ENCODE data around the gene PTK7.
A peak's percentile ranks its signal among the peaks of the same experiment; 100 is the strongest.
"Not testable (repeated sequence)": the region's sequence is repeated elsewhere in the genome, so short reads cannot be mapped to it uniquely, and the experiment has no call there.

The PTK7 gene

GRCh38 chr6:43117466-43117865 is 41.4 kb downstream of the PTK7 start:
- ATAC-seq, H3K27me3 Mint-ChIP-seq, DNase-seq, H3K4me1 Mint-ChIP-seq, H3K4me3 Mint-ChIP-seq, H3K27ac Mint-ChIP-seq, H3K9me3 Mint-ChIP-seq: not testable (repeated sequence)

DNA sequence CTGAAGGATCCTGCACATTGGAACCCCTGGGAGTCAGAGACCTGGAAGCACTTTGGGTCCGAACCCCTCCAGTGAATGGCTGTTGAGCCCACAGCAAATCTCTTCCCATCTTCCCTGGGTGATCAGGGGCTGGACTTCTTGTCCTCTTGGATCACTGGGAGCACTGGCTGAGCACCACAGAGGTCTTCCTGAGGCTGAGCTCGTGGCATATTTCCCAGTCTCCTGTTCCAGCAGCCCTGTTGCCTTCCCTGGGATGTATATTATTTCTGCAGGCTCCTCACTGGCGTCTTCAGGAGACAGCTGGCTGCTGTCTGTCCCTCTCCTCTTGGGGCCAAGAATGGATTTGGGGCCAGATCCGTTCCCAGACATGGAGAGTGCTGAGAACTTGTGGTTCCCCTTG is 43.4 kb downstream of the PTK7 start:
- H3K27me3 Mint-ChIP-seq, result no peaks in the 10 kb centered on the region
- no peak overlapping the region for H3K27ac Mint-ChIP-seq
- DNase-seq (no peak), ATAC-seq (no peak)
- no peaks in the 10 kb centered on the region for H3K9me3 Mint-ChIP-seq
- H3K4me1 Mint-ChIP-seq, result no peaks in the 10 kb centered on the region
- no peak overlapping the region for H3K4me3 Mint-ChIP-seq

GRCh38 chr6:43120101-43120763 is 44.1 kb downstream of the PTK7 start:
- Mint-ChIP-seq H3K27ac (no peak overlapping the region), H3K4me1 (no peaks in the 10 kb centered on the region), H3K9me3 (no peaks in the 10 kb centered on the region), H3K4me3 (no peak overlapping the region), H3K27me3 (no peaks in the 10 kb centered on the region)
- ATAC-seq (no peak), DNase-seq (no peak)

- DNase-seq, result no peak
- Mint-ChIP-seq H3K4me3 (no peak overlapping the region), H3K27me3 (no peaks in the 10 kb centered on the region), H3K9me3 (no peaks in the 10 kb centered on the region), H3K27ac (no peak overlapping the region), H3K4me1 (no peaks in the 10 kb centered on the region)
- no peak for ATAC-seq
These were observed 45.1 kb downstream of the PTK7 start for GRCh38 chr6:43120944-43121913.

DNA sequence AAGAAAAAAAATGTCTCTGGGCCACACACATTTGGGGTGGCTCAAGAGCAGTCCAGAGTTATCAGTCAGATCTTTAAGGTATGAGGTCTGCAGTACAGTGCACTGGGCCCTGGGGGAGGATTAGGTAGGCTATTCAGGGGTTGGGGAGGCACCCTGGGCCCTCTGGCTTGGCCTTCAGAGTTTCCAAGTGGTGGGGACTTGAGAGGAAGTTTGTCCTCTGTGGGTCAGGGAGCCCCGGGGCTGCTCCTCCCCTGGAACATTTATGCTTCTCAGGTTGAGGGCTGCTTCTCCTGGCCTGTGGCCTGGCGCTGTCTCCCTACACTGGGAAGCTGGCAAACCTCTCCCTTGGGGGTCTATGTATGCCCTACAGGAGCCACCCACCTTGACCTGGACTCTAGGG is 46.0 kb downstream of the PTK7 start:
- no peaks in the 10 kb centered on the region for H3K27me3 Mint-ChIP-seq

DNA sequence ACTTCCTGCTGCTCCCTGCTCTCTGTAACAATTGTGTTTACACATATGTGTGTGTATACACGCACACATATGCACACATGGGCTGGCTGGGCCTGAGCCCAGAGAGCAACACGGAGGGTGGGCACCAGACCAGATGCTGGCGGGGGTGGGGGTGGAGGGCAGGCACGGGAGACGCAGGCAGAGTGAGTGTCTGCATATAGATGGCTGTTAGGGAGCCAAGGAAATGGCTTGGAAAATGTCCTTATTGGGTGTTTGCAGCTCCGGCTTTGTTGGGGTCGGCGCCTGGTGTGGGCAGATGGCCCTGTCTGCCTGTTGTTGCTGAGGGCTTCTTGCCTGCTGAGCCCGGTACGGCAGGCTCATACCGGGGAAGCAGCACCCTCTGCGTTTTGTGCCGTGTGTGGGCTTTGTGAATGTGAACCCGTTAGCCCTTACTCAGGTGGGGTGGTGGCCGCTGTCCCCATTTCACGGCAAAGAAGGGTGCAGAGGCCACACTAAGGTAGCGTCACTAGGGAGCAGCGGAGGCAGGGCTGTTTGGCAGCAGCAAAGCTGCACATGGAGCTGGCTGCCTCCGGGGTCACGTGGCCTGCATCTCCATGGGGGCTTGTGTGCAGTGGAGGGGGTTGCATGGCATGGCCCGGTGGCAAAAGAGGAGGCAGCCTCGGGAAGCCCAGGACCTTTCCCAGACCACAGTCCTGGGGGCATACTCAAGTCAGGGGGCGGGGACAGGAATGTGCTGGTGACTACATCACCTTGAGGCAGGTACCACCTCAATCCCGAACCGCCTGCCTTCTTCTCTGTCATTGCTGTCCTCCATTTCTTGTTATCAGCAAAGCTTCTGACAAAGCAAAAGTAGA is 47.6 kb downstream of the PTK7 start:
- Mint-ChIP-seq H3K27me3 (no peaks in the 10 kb centered on the region), H3K4me3 (no peak overlapping the region), H3K27ac (no peak overlapping the region), H3K4me1 (no peaks in the 10 kb centered on the region), H3K9me3 (no peaks in the 10 kb centered on the region)
- ATAC-seq (no peak), DNase-seq (no peak)

More for the DNA sequence above, 46.0 kb downstream of the PTK7 start:
- Mint-ChIP-seq H3K4me3 (no peak overlapping the region), H3K4me1 (no peaks in the 10 kb centered on the region), H3K27ac (no peak overlapping the region), H3K9me3 (no peaks in the 10 kb centered on the region)
- DNase-seq, result no peak
- no peak for ATAC-seq

GRCh38 chr6:43124481-43124880 is 48.4 kb downstream of the PTK7 start:
- no peak for ATAC-seq
- Mint-ChIP-seq H3K9me3 (no peaks in the 10 kb centered on the region), H3K27me3 (no peaks in the 10 kb centered on the region), H3K27ac (no peak overlapping the region), H3K4me1 (no peaks in the 10 kb centered on the region), H3K4me3 (no peak overlapping the region)
- DNase-seq, result no peak

GRCh38 chr6:43125119-43125518 is 49.0 kb downstream of the PTK7 start:
- no peak for DNase-seq
- H3K27me3 Mint-ChIP-seq, result no peaks in the 10 kb centered on the region
- ATAC-seq, result no peak
- no peaks in the 10 kb centered on the region for H3K4me1 Mint-ChIP-seq
- no peaks in the 10 kb centered on the region for H3K9me3 Mint-ChIP-seq
- H3K4me3 Mint-ChIP-seq, result no peak overlapping the region
- no peak overlapping the region for H3K27ac Mint-ChIP-seq

- Mint-ChIP-seq H3K27me3 (no peaks in the 10 kb centered on the region), H3K4me3 (no peak overlapping the region), H3K9me3 (no peaks in the 10 kb centered on the region), H3K27ac (no peak overlapping the region), H3K4me1 (no peaks in the 10 kb centered on the region)
- DNase-seq (no peak), ATAC-seq (no peak)
These were observed 49.4 kb downstream of the PTK7 start for GRCh38 chr6:43125555-43125954.

DNA sequence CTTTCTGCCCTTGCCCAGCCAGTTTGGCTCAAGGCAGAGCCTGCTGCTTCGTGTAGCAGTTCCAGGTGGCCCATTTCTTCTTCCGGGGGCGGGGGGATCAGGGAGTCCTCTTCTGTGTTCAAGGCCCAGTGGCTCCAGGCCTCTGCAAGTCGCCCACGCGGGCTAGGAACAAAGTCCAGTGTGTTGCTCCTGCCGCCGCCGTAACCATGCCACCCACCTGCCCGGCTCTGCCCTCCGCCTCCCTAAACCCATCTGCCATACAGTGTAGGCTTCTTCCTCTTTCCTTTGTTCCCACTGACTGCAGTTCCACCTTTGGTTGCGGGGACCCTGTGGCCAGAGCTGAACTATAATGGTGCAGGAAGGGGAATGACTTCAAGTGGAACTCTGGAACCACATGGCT is 51.1 kb downstream of the PTK7 start:
- H3K27me3 Mint-ChIP-seq, result no peaks in the 10 kb centered on the region
- no peak overlapping the region for H3K4me3 Mint-ChIP-seq
- no peaks in the 10 kb centered on the region for H3K9me3 Mint-ChIP-seq
- no peak for DNase-seq
- H3K4me1 Mint-ChIP-seq, result no peaks in the 10 kb centered on the region
- H3K27ac Mint-ChIP-seq, result no peak overlapping the region
- ATAC-seq, result no peak

DNA sequence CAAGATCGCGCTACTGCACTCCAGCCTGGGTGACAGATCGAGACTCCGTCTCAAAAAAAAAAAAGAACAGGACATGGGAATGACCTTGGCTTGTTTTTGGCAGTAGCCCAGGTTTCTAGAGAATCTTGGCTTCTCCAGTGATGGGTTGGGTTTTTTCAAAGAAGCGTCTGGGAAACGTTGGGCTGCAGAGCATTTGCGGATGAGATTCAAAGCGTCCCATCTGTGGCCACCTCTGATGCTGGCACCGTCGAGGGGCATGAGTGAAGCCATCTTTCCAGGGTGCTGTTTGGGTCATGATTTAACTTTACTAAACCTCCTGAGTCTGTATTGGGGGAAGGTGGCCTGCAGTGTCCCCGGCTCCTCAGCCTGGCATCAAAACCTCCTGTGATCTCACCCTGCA is 51.8 kb downstream of the PTK7 start:
- Mint-ChIP-seq H3K27ac (no peak overlapping the region), H3K9me3 (no peaks in the 10 kb centered on the region), H3K27me3 (no peaks in the 10 kb centered on the region), H3K4me3 (no peak overlapping the region), H3K4me1 (no peaks in the 10 kb centered on the region)
- DNase-seq, result no peak
- ATAC-seq, result no peak

DNA sequence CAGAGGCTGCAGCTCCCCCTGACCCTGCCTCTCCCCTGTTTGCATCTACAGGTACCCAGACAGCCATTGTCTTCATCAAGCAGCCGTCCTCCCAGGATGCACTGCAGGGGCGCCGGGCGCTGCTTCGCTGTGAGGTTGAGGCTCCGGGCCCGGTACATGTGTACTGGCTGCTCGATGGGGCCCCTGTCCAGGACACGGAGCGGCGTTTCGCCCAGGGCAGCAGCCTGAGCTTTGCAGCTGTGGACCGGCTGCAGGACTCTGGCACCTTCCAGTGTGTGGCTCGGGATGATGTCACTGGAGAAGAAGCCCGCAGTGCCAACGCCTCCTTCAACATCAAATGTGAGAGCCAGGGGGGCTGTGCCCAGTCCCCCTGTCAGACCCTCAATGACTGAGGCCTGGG is 52.8 kb downstream of the PTK7 start:
- DNase-seq (no peak), ATAC-seq (no peak)
- no peaks in the 10 kb centered on the region for H3K9me3 Mint-ChIP-seq
- H3K27ac Mint-ChIP-seq, result no peak overlapping the region
- H3K4me1 Mint-ChIP-seq, result no peaks in the 10 kb centered on the region
- H3K27me3 Mint-ChIP-seq, result no peaks in the 10 kb centered on the region
- no peak overlapping the region for H3K4me3 Mint-ChIP-seq

DNA sequence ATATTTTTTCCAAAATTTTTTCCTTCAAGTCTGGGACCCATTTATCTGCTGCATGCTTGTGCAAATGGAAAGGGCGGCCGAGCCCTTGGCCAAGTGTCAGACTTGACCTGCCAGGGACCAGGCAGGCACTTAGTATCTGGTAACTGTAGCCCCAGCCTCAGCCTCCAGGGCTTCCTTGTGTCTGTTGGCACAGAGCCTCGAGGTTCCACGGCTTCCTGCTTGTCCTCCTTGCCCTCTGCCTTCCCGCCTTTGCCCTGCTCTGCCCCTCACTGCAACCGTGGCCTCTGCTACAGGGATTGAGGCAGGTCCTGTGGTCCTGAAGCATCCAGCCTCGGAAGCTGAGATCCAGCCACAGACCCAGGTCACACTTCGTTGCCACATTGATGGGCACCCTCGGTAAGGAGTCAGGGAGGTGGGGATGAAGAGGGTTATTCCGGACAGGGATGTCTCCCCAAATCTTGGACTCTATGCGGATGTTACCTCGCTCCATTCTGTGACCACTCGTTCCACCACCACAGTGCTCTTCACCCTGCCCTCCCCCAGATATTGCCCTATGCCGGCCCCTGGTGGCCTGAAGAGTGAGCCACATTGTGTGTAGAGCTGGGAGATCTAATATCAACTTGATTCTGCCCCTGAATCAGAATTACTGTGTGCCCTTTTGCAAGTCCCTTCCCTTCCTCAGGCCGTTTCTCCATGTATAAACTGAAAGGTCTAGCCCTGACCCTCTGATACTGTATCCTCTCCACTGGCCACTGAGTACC is 53.5 kb downstream of the PTK7 start:
- Mint-ChIP-seq H3K27ac (no peak overlapping the region), H3K4me1 (no peaks in the 10 kb centered on the region), H3K27me3 (no peaks in the 10 kb centered on the region), H3K9me3 (no peaks in the 10 kb centered on the region), H3K4me3 (no peak overlapping the region)
- DNase-seq (peak in 1 of 2 donors; percentile 20), ATAC-seq (peak; percentile 64)

DNA sequence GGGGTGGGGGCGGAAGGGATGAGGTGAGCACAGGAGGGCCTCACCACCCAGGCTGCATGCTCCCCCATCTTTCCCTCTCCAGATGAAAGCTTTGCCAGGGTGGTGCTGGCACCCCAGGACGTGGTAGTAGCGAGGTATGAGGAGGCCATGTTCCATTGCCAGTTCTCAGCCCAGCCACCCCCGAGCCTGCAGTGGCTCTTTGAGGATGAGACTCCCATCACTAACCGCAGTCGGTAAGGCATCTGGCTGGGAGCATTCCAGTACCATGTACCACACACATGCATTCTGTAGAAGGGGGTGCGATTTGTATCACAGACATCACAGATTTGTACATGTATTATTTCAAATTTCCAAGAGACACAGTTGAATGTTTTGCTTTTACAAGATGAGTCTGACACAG is 54.3 kb downstream of the PTK7 start:
- H3K9me3 Mint-ChIP-seq, result no peaks in the 10 kb centered on the region
- H3K27me3 Mint-ChIP-seq, result no peaks in the 10 kb centered on the region
- DNase-seq (no peak), ATAC-seq (no peak)
- H3K4me3 Mint-ChIP-seq, result no peak overlapping the region
- no peaks in the 10 kb centered on the region for H3K4me1 Mint-ChIP-seq
- H3K27ac Mint-ChIP-seq, result peak overlapping the region in 1 of 2 donors; percentile 69

GRCh38 chr6:43131379-43131778 is 55.3 kb downstream of the PTK7 start:
- H3K9me3 Mint-ChIP-seq, H3K27me3 Mint-ChIP-seq, H3K4me1 Mint-ChIP-seq, H3K4me3 Mint-ChIP-seq, DNase-seq, ATAC-seq: not testable (repeated sequence)
- peak overlapping the region in 1 of 2 donors; percentile 4 for H3K27ac Mint-ChIP-seq
